ENCODE measurements around the gene ACADSB.

ACADSB gene

GRCh38 chr10:123019941-123020703 is 11.3 kb downstream of the ACADSB start:
- no peak overlapping the region for H4K5ac ChIP-seq (ENCODE audit: low read length)
- H3K9ac ChIP-seq (ENCODE audit: low read length): no peak overlapping the region
- no peaks in the 10 kb centered on the region for H3K79me1 ChIP-seq (ENCODE audit: low read length)
- no peak overlapping the region for H3K4me3 ChIP-seq (ENCODE audit: low read length)
- no peak for DNase-seq
- no peak overlapping the region for H4K8ac ChIP-seq (ENCODE audit: low read depth, low read length)
- H3K4me1 ChIP-seq (ENCODE audit: control insufficient read depth, low read depth, low read length): peaks cover 2% of the 10 kb centered on the region
- H3K36me3 ChIP-seq (ENCODE audit: control insufficient read depth, insufficient read depth, low read length): no peaks in the 10 kb centered on the region
- H3K79me2 ChIP-seq (ENCODE audit: control insufficient read depth, insufficient read depth, low read length): no peaks in the 10 kb centered on the region
- no peak overlapping the region for H2BK120ac ChIP-seq (ENCODE audit: low read depth, low read length)
- H3K27me3 ChIP-seq (ENCODE audit: insufficient read depth, low read length, poor library complexity): no peaks in the 10 kb centered on the region
- no CpG with 5 or more reads among the region's 1 CpG for WGBS (ENCODE audit: extremely low coverage, insufficient coverage, low lambda C conversion rate)
- H2BK5ac ChIP-seq (ENCODE audit: low read length): no peak overlapping the region
- no peak overlapping the region for H2AK5ac ChIP-seq (ENCODE audit: low read length)
- no peak overlapping the region for H3K4ac ChIP-seq (ENCODE audit: low read depth, low read length)
- no peak overlapping the region for H3K18ac ChIP-seq (ENCODE audit: low read length)
- H3K27ac ChIP-seq (ENCODE audit: low read depth, low read length): no peak overlapping the region
- no peak overlapping the region for H3K23ac ChIP-seq (ENCODE audit: low read length)
- no peak overlapping the region for H2BK15ac ChIP-seq (replicated peaks; ENCODE audit: low read depth)
- no peak overlapping the region for H3K56ac ChIP-seq (ENCODE audit: low read length)
- no peak overlapping the region for H3K4me2 ChIP-seq (ENCODE audit: low read length)

- no peak overlapping the region for H3K4me2 ChIP-seq (ENCODE audit: low read length)
- no peak overlapping the region for H3K4me3 ChIP-seq (ENCODE audit: low read length)
- WGBS (ENCODE audit: extremely low coverage, insufficient coverage, low lambda C conversion rate): 100% methylated on average over 1 of the region's 3 CpGs
- no peak overlapping the region for H3K23ac ChIP-seq (ENCODE audit: low read length)
- no peak overlapping the region for H2BK5ac ChIP-seq (ENCODE audit: low read length)
- no peak overlapping the region for H3K4ac ChIP-seq (ENCODE audit: low read depth, low read length)
- no peaks in the 10 kb centered on the region for H3K79me1 ChIP-seq (ENCODE audit: low read length)
- peaks cover under 1% of the 10 kb centered on the region for H3K4me1 ChIP-seq (ENCODE audit: control insufficient read depth, low read depth, low read length)
- no peak overlapping the region for H2AK5ac ChIP-seq (ENCODE audit: low read length)
- H4K8ac ChIP-seq (ENCODE audit: low read depth, low read length): no peak overlapping the region
- no peaks in the 10 kb centered on the region for H3K79me2 ChIP-seq (ENCODE audit: control insufficient read depth, insufficient read depth, low read length)
- no peak overlapping the region for H3K56ac ChIP-seq (ENCODE audit: low read length)
- H4K5ac ChIP-seq (ENCODE audit: low read length): no peak overlapping the region
- H2BK15ac ChIP-seq (replicated peaks; ENCODE audit: low read depth): no peak overlapping the region
- H3K9ac ChIP-seq (ENCODE audit: low read length): no peak overlapping the region
- H3K27ac ChIP-seq (ENCODE audit: low read depth, low read length): no peak overlapping the region
- H3K18ac ChIP-seq (ENCODE audit: low read length): no peak overlapping the region
- no peak for DNase-seq
- no peaks in the 10 kb centered on the region for H3K36me3 ChIP-seq (ENCODE audit: control insufficient read depth, insufficient read depth, low read length)
- H3K27me3 ChIP-seq (ENCODE audit: insufficient read depth, low read length, poor library complexity): no peaks in the 10 kb centered on the region
- no peak overlapping the region for H2BK120ac ChIP-seq (ENCODE audit: low read depth, low read length)
Measured at GRCh38 chr10:123021517-123021916, 12.7 kb downstream of the ACADSB start.

GRCh38 chr10:123024540-123024939 is 15.7 kb downstream of the ACADSB start:
- Histone ChIP-seq H3K4me3 (ENCODE audit: low read length) (no peak overlapping the region), H3K27me3 (ENCODE audit: insufficient read depth, low read length, poor library complexity) (no peaks in the 10 kb centered on the region), H2BK5ac (ENCODE audit: low read length) (no peak overlapping the region), H3K18ac (ENCODE audit: low read length) (no peak overlapping the region), H2AK5ac (ENCODE audit: low read length) (no peak overlapping the region), H3K23ac (ENCODE audit: low read length) (no peak overlapping the region), H3K79me2 (ENCODE audit: control insufficient read depth, insufficient read depth, low read length) (no peaks in the 10 kb centered on the region), H2BK15ac (replicated peaks; ENCODE audit: low read depth) (no peak overlapping the region), H3K9ac (ENCODE audit: low read length) (no peak overlapping the region), H3K4ac (ENCODE audit: low read depth, low read length) (no peak overlapping the region), H4K8ac (ENCODE audit: low read depth, low read length) (no peak overlapping the region), H4K5ac (ENCODE audit: low read length) (no peak overlapping the region), H3K56ac (ENCODE audit: low read length) (no peak overlapping the region), H2BK120ac (ENCODE audit: low read depth, low read length) (no peak overlapping the region), H3K79me1 (ENCODE audit: low read length) (no peaks in the 10 kb centered on the region), H3K36me3 (ENCODE audit: control insufficient read depth, insufficient read depth, low read length) (no peaks in the 10 kb centered on the region), H3K4me1 (ENCODE audit: control insufficient read depth, low read depth, low read length) (no peaks in the 10 kb centered on the region), H3K27ac (ENCODE audit: low read depth, low read length) (no peak overlapping the region), H3K4me2 (ENCODE audit: low read length) (no peak overlapping the region)
- WGBS (ENCODE audit: extremely low coverage, insufficient coverage, low lambda C conversion rate): no CpG with 5 or more reads among the region's 2 CpGs
- no peak for DNase-seq

GRCh38 chr10:123026302-123026701 is 17.5 kb downstream of the ACADSB start:
- Histone ChIP-seq H3K18ac (ENCODE audit: low read length) (no peak overlapping the region), H2BK15ac (replicated peaks; ENCODE audit: low read depth) (no peak overlapping the region), H2AK5ac (ENCODE audit: low read length) (no peak overlapping the region), H2BK120ac (ENCODE audit: low read depth, low read length) (no peak overlapping the region), H3K4ac (ENCODE audit: low read depth, low read length) (no peak overlapping the region), H3K4me2 (ENCODE audit: low read length) (no peak overlapping the region), H3K27me3 (ENCODE audit: insufficient read depth, low read length, poor library complexity) (no peaks in the 10 kb centered on the region), H3K56ac (ENCODE audit: low read length) (no peak overlapping the region), H4K8ac (ENCODE audit: low read depth, low read length) (no peak overlapping the region), H3K79me1 (ENCODE audit: low read length) (no peaks in the 10 kb centered on the region), H3K4me3 (ENCODE audit: low read length) (no peak overlapping the region), H2BK5ac (ENCODE audit: low read length) (no peak overlapping the region), H3K36me3 (ENCODE audit: control insufficient read depth, insufficient read depth, low read length) (no peaks in the 10 kb centered on the region), H4K5ac (ENCODE audit: low read length) (no peak overlapping the region), H3K9ac (ENCODE audit: low read length) (no peak overlapping the region), H3K4me1 (ENCODE audit: control insufficient read depth, low read depth, low read length) (no peaks in the 10 kb centered on the region), H3K79me2 (ENCODE audit: control insufficient read depth, insufficient read depth, low read length) (no peaks in the 10 kb centered on the region), H3K27ac (ENCODE audit: low read depth, low read length) (no peak overlapping the region), H3K23ac (ENCODE audit: low read length) (no peak overlapping the region)
- WGBS (ENCODE audit: extremely low coverage, insufficient coverage, low lambda C conversion rate): no CpG with 5 or more reads among the region's 1 CpG
- DNase-seq: no peak

- Histone ChIP-seq H2AK5ac (ENCODE audit: low read length) (no peak overlapping the region), H3K79me2 (ENCODE audit: control insufficient read depth, insufficient read depth, low read length) (no peaks in the 10 kb centered on the region)
Measured at GRCh38 chr10:123027861-123028260, 19.1 kb downstream of the ACADSB start.

GRCh38 chr10:123031124-123031523 is 22.3 kb downstream of the ACADSB start:
- WGBS (ENCODE audit: extremely low coverage, insufficient coverage, low lambda C conversion rate): no CpG with 5 or more reads among the region's 1 CpG
- Histone ChIP-seq H3K23ac (ENCODE audit: low read length) (no peak overlapping the region), H3K36me3 (ENCODE audit: control insufficient read depth, insufficient read depth, low read length) (no peaks in the 10 kb centered on the region), H3K27me3 (ENCODE audit: insufficient read depth, low read length, poor library complexity) (no peaks in the 10 kb centered on the region), H3K4me3 (ENCODE audit: low read length) (no peak overlapping the region), H2AK5ac (ENCODE audit: low read length) (no peak overlapping the region), H3K79me2 (ENCODE audit: control insufficient read depth, insufficient read depth, low read length) (no peaks in the 10 kb centered on the region), H3K56ac (ENCODE audit: low read length) (no peak overlapping the region), H3K4ac (ENCODE audit: low read depth, low read length) (no peak overlapping the region), H4K5ac (ENCODE audit: low read length) (no peak overlapping the region), H3K27ac (ENCODE audit: low read depth, low read length) (no peak overlapping the region), H4K8ac (ENCODE audit: low read depth, low read length) (no peak overlapping the region), H3K79me1 (ENCODE audit: low read length) (no peaks in the 10 kb centered on the region), H2BK15ac (replicated peaks; ENCODE audit: low read depth) (no peak overlapping the region), H3K18ac (ENCODE audit: low read length) (no peak overlapping the region), H3K4me1 (ENCODE audit: control insufficient read depth, low read depth, low read length) (no peaks in the 10 kb centered on the region), H2BK5ac (ENCODE audit: low read length) (no peak overlapping the region), H3K9ac (ENCODE audit: low read length) (no peak overlapping the region), H2BK120ac (ENCODE audit: low read depth, low read length) (no peak overlapping the region), H3K4me2 (ENCODE audit: low read length) (no peak overlapping the region)
- DNase-seq: no peak

More at GRCh38 chr10:123027861-123028260, 19.1 kb downstream of the ACADSB start:
- Histone ChIP-seq H3K4ac (ENCODE audit: low read depth, low read length) (no peak overlapping the region), H3K4me3 (ENCODE audit: low read length) (no peak overlapping the region), H3K18ac (ENCODE audit: low read length) (no peak overlapping the region), H4K5ac (ENCODE audit: low read length) (no peak overlapping the region), H2BK15ac (replicated peaks; ENCODE audit: low read depth) (no peak overlapping the region), H3K27me3 (ENCODE audit: insufficient read depth, low read length, poor library complexity) (no peaks in the 10 kb centered on the region), H3K4me1 (ENCODE audit: control insufficient read depth, low read depth, low read length) (no peaks in the 10 kb centered on the region), H2BK5ac (ENCODE audit: low read length) (no peak overlapping the region), H4K8ac (ENCODE audit: low read depth, low read length) (no peak overlapping the region), H3K79me1 (ENCODE audit: low read length) (no peaks in the 10 kb centered on the region), H3K56ac (ENCODE audit: low read length) (no peak overlapping the region), H3K9ac (ENCODE audit: low read length) (no peak overlapping the region), H2BK120ac (ENCODE audit: low read depth, low read length) (no peak overlapping the region), H3K27ac (ENCODE audit: low read depth, low read length) (no peak overlapping the region), H3K23ac (ENCODE audit: low read length) (no peak overlapping the region), H3K36me3 (ENCODE audit: control insufficient read depth, insufficient read depth, low read length) (no peaks in the 10 kb centered on the region), H3K4me2 (ENCODE audit: low read length) (no peak overlapping the region)
- DNase-seq: no peak
